OCI-LY7 (cell line): ENCODE data around the gene RAPGEFL1. TPM values are rescaled to one million over a fixed set of nuclear protein-coding genes. Genes with fewer than 3 reads are reported as not detected.

Source experiments
- BruUV-seq: library from RNA; stranded (reverse); fragments of 400-500 nt; replicated peaks from 2 replicates; lab custom pipeline; 2021; lab: Mats Ljungman, UMichigan
- CTCF ChIA-PET: fragments of 300-600 bp; sonication (Branson Sonifier 250); formaldehyde crosslinking; loops from one replicate; lab custom pipeline; 2022; ENCODE audit warnings: antibody characterized with exemption; ENCODE audit not compliant: unreplicated experiment; lab: Charles Lee
- POLR2A ChIA-PET: fragments of 300-600 bp; sonication (Branson Sonifier 250); formaldehyde crosslinking; loops from one replicate; lab custom pipeline; 2022; ENCODE audit warnings: antibody characterized with exemption; lab: Charles Lee
- DNase-seq: peaks from one replicate; pipeline ENCODE4 v3.0.0-alpha.2; 2015; ENCODE audit warnings: low spot score
- H2AFZ ChIP-seq: fragments of 200-600 bp; sonication (generic), shearing (Covaris generic); 2 replicates; pipeline ENCODE4 v1.6.1; 2014; ENCODE audit warnings: mild to moderate bottlenecking, antibody characterized with exemption, low read length, moderate library complexity
- H3K27ac ChIP-seq: fragments of 200-600 bp; sonication (generic); 2 replicates; pipeline ENCODE4 v1.5.1; 2014; ENCODE audit warnings: mixed run types, low read depth, mild to moderate bottlenecking, moderate library complexity, low read length, inconsistent platforms; ENCODE audit not compliant: poor library complexity, severe bottlenecking
- H3K36me3 ChIP-seq: fragments of 200-600 bp; sonication (generic); 2 replicates; pipeline ENCODE4 v1.6.1; 2014; ENCODE audit warnings: mild to moderate bottlenecking, antibody characterized with exemption, low read length, moderate library complexity, mixed read lengths; ENCODE audit not compliant: insufficient read depth
- H3K4me1 ChIP-seq: fragments of 200-600 bp; sonication (generic); 2 replicates; pipeline ENCODE4 v1.5.1; 2014; ENCODE audit warnings: mild to moderate bottlenecking, low read length; ENCODE audit not compliant: insufficient read depth, poor library complexity, severe bottlenecking
- H3K4me2 ChIP-seq: fragments of 200-600 bp; sonication (generic); 2 replicates; pipeline ENCODE4 v1.6.1; 2014; ENCODE audit warnings: mild to moderate bottlenecking, low read length
- H3K4me3 ChIP-seq: fragments of 200-600 bp; sonication (generic); 2 replicates; pipeline ENCODE4 v1.5.1; 2014; ENCODE audit warnings: mild to moderate bottlenecking, low read depth, low read length; ENCODE audit not compliant: poor library complexity, severe bottlenecking
- H3K79me2 ChIP-seq: fragments of 200-600 bp; sonication (generic); 2 replicates; pipeline ENCODE4 v1.6.1; 2016; ENCODE audit warnings: low read depth, mild to moderate bottlenecking, low read length, moderate library complexity, mixed read lengths; ENCODE audit not compliant: insufficient read depth
- H3K9me2 ChIP-seq: fragments of 200-600 bp; sonication (generic); 2 replicates; pipeline ENCODE4 v1.6.1; 2016; ENCODE audit warnings: mild to moderate bottlenecking, low read length, mixed read lengths; ENCODE audit not compliant: insufficient read depth
- H3K9me3 ChIP-seq: fragments of 200-600 bp; sonication (generic); 2 replicates; pipeline ENCODE4 v1.6.1; 2014; ENCODE audit warnings: mild to moderate bottlenecking, mixed run types, low read length, mixed read lengths
- H4K20me1 ChIP-seq: fragments of 200-600 bp; sonication (generic); 2 replicates; pipeline ENCODE4 v1.6.1; 2014; ENCODE audit warnings: mild to moderate bottlenecking, antibody characterized with exemption, low read length, moderate library complexity, mixed read lengths; ENCODE audit not compliant: insufficient read depth
- CTCF ChIP-seq: fragments of 200-600 bp; sonication (generic); conservative IDR thresholded peaks from 2 replicates; pipeline ENCODE4 v1.5.1; 2014; ENCODE audit warnings: mild to moderate bottlenecking, antibody characterized with exemption, low read length, moderate library complexity, mixed read lengths
- EZH2phosphoT487 ChIP-seq: fragments of 200-600 bp; sonication (generic); IDR thresholded peaks from 2 replicates; pipeline ENCODE4 v1.6.1; 2018; ENCODE audit warnings: low read depth, borderline replicate concordance, mild to moderate bottlenecking, mixed run types, antibody characterized with exemption, low read length, moderate library complexity, mixed read lengths
- intact Hi-C: fragments of 100-400 bp; cut with micrococcal nuclease; formaldehyde crosslinking; loops from one replicate; pipeline ENCODE4 v1.10.0; 2022; ENCODE audit not compliant: unreplicated experiment
- total RNA-seq, 2 experiments: library from RNA; depleted of rRNA in 1 of 2; stranded (reverse); fragments of >200 nt in 1 of 2; shearing (Covaris generic) in 1 of 2; gene quantifications; 2 replicates each; pipeline ENCODE4 v1.2.3, GENCODE V29; 2014 to 2022

Gene RAPGEFL1
- total RNA-seq, 2 experiments from 2014 or later, result 2.1 to 5.8 TPM

GRCh38 chr17:40178660-40179059, 1.4 kb downstream of the RAPGEFL1 start:
- POLR2A ChIA-PET, result interaction anchor here (0.7 kb wide), 2 partner anchors 38 to 109 kb away, joined by 3 to 4 read pairs; partner anchors contain the start of gene CASC3
- H3K27ac ChIP-seq, result no peak overlapping the region
- intact Hi-C loops, result no loop called here

GRCh38 chr17:40179923-40180659, 2.8 kb downstream of the RAPGEFL1 start:
- Histone ChIP-seq H3K4me2 (no peak overlapping the region), H3K9me3 (no peaks in the 10 kb centered on the region), H3K27ac (no peak overlapping the region), H4K20me1 (no peaks in the 10 kb centered on the region), H2AFZ (no peak overlapping the region), H3K36me3 (peaks cover 13% of the 10 kb centered on the region; the same call in 1 of the 2 replicates), H3K9me2 (no peaks in the 10 kb centered on the region), H3K4me3 (no peak overlapping the region), H3K4me1 (peaks cover 7% of the 10 kb centered on the region), H3K79me2 (no peaks in the 10 kb centered on the region)
- POLR2A ChIA-PET, result interaction anchor here (0.5 to 0.8 kb wide), 2 partner anchors 17 to 19 kb away, joined by 3 read pairs; no protein-coding TSS in a partner anchor
- intact Hi-C loops, result no loop called here
- CTCF ChIA-PET, result no interaction called here
- no peak for DNase-seq
- no peak for TF ChIP-seq EZH2phosphoT487
- TF ChIP-seq CTCF, result no peak
- BruUV-seq, result no TSS peak

More at GRCh38 chr17:40178660-40179059, 1.4 kb downstream of the RAPGEFL1 start:
- Histone ChIP-seq H4K20me1 (no peaks in the 10 kb centered on the region), H2AFZ (no peak overlapping the region), H3K9me3 (no peaks in the 10 kb centered on the region), H3K79me2 (no peaks in the 10 kb centered on the region), H3K36me3 (peaks cover 26% of the 10 kb centered on the region), H3K4me2 (no peak overlapping the region), H3K9me2 (no peaks in the 10 kb centered on the region), H3K4me1 (peaks cover 7% of the 10 kb centered on the region), H3K4me3 (no peak overlapping the region)
- no peak for TF ChIP-seq EZH2phosphoT487
- no peak for TF ChIP-seq CTCF
- CTCF ChIA-PET, result no interaction called here
- BruUV-seq, result no TSS peak
- DNase-seq, result no peak

- Histone ChIP-seq H3K4me2 (no peak overlapping the region), H3K27ac (no peak overlapping the region), H3K79me2 (no peaks in the 10 kb centered on the region), H3K36me3 (peaks cover 13% of the 10 kb centered on the region; the same call in 1 of the 2 replicates), H3K4me1 (peaks cover 7% of the 10 kb centered on the region), H3K4me3 (no peak overlapping the region), H2AFZ (no peak overlapping the region), H3K9me2 (no peaks in the 10 kb centered on the region), H4K20me1 (no peaks in the 10 kb centered on the region), H3K9me3 (no peaks in the 10 kb centered on the region)
- POLR2A ChIA-PET, result no interaction called here
- intact Hi-C loops, result no loop called here
- BruUV-seq, result no TSS peak
- CTCF ChIA-PET, result no interaction called here
- TF ChIP-seq CTCF, result no peak
- no peak for TF ChIP-seq EZH2phosphoT487
- no peak for DNase-seq
These were observed 3.4 kb downstream of the RAPGEFL1 start for GRCh38 chr17:40180694-40181093.
